IMR-90 (cell line): ENCODE data around the gene NEMF. TPM values are rescaled to one million over a fixed set of nuclear protein-coding genes. Genes with fewer than 3 reads are reported as not detected.

Source experiments
- BHLHE40 ChIP-seq: fragments of 150-350 bp; IDR thresholded peaks from 2 replicates; pipeline ENCODE4 v1.6.1; 2016; ENCODE audit warnings: mild to moderate bottlenecking, low read depth, low read length
- FOS ChIP-seq: fragments of 150-350 bp; IDR thresholded peaks from 2 replicates; pipeline ENCODE4 v1.6.1; 2016; ENCODE audit warnings: low read depth, low read length
- RCOR1 ChIP-seq: IDR thresholded peaks from 2 replicates; pipeline ENCODE4 v1.6.1; 2012; ENCODE audit warnings: mild to moderate bottlenecking, low read length, improper control_type of control experiment; ENCODE audit not compliant: insufficient replicate concordance
- RFX5 ChIP-seq: IDR thresholded peaks from 2 replicates; pipeline ENCODE4 v1.8.0; 2012; ENCODE audit warnings: low read depth, mild to moderate bottlenecking, low read length, moderate library complexity
- polyA plus RNA-seq, 3 experiments: library from polyadenylated mRNA; depleted of rRNA; stranded (reverse); fragments of >200 nt; gene quantifications; 2 replicates each; pipeline ENCODE4 v1.2.3, GENCODE V29; 2012; ENCODE audit warnings: low replicate concordance in 1 of 3
- total RNA-seq: library from RNA; depleted of rRNA; stranded (reverse); fragments of >200 nt; gene quantifications from 2 replicates; pipeline ENCODE4 v1.2.3, GENCODE V29; 2012
- TF ChIP-seq, protein P1 (sequence below): fragments of 150-350 bp; IDR thresholded peaks from 2 replicates; pipeline ENCODE4 v1.6.1; 2016; ENCODE audit warnings: low read depth, mild to moderate bottlenecking, low read length, moderate library complexity, borderline replicate concordance

NEMF gene
- total and polyA plus RNA-seq, 2 of the 4 experiments (the other 2 are of a cell fraction), result 19.5 to 30.5 TPM

DNA sequence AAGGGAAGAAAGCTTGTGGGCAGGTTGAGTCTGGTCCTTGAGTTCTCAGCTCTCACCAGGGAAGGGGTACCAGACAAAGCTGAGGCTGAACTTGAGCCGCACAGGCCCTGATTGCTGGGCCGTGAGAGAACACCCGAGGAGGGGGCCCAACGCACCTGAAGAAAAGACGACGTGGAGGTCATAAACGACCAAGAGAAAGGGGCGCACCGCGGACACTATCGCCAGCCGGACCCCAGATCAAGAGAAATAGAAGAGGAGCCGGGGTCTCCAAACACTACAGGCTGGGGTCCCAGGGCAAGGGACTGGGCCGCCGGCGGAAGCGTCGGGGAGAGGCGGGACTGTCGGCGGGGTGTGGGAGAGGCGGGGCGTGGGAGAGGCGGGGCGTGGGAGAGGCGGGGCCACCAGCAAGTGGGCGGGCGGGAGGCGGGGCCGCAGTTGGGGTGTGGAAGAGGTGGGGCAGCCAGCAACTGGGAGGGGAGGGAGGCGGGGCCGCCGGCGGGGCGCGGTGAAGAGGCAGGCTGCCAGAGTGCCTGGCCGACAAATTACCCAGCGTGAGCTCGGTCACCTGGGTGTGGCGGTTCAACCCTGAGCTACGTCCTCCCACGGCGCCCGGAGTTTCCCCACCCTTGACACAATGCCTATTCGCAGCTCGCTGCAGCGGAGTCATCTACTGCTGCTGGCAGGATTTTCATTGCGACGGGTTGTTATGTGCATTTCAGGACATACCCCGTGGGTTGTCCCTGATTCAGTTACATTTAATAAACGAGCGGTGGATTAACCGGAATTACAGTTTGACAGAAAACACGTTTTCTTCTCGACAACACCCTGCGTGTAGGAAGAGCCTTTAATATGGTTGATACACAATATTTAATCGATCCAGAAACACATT lies 15.5 kb upstream of the NEMF start (continued):
- TF ChIP-seq, protein P1, sequence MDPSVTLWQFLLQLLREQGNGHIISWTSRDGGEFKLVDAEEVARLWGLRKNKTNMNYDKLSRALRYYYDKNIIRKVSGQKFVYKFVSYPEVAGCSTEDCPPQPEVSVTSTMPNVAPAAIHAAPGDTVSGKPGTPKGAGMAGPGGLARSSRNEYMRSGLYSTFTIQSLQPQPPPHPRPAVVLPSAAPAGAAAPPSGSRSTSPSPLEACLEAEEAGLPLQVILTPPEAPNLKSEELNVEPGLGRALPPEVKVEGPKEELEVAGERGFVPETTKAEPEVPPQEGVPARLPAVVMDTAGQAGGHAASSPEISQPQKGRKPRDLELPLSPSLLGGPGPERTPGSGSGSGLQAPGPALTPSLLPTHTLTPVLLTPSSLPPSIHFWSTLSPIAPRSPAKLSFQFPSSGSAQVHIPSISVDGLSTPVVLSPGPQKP, result no peak
- TF ChIP-seq RCOR1 (no peak), RFX5 (no peak), BHLHE40 (no peak), FOS (no peak)
